ENCODE measurements around the gene PPP1R13B. TPM values are rescaled to one million over a fixed set of nuclear protein-coding genes. Genes with fewer than 3 reads are reported as not detected.

Gene PPP1R13B
- total and polyA plus RNA-seq, 2 experiments from 2014 or later = 2.0 to 8.5 TPM

GRCh38 chr14:103885509-103885932, 38.1 kb upstream of the PPP1R13B start:
- no peak for DNase-seq (ENCODE audit: low spot score)
- H3K9me2 ChIP-seq (ENCODE audit: insufficient read depth) = no peaks in the 10 kb centered on the region
- no peaks in the 10 kb centered on the region for H3K79me2 ChIP-seq (replicated peaks; ENCODE audit: insufficient read depth)
- peak overlapping the region; percentile 94 for H2AFZ ChIP-seq
- Mint-ChIP-seq H3K4me1 (peaks cover 18% of the 10 kb centered on the region), H3K4me3 (no peak overlapping the region), H3K27ac (no peak overlapping the region), H3K9me3 (no peaks in the 10 kb centered on the region), H3K27me3 (ENCODE audit: insufficient read depth, low read depth, poor library complexity) (peaks cover 17% of the 10 kb centered on the region), H3K36me3 (ENCODE audit: low read depth) (no peaks in the 10 kb centered on the region)
- TF ChIP-seq EZH2phosphoT487 (IDR thresholded peaks at IDR 0.05; ENCODE audit: unreplicated experiment) (no peak), STAT1 (IDR thresholded peaks at IDR 0.05; ENCODE audit: unreplicated experiment) (no peak)
- H3F3A ChIP-seq (replicated peaks; ENCODE audit: low read depth) = no peaks in the 10 kb centered on the region
- peaks cover 2% of the 10 kb centered on the region for H3K4me1 ChIP-seq (ENCODE audit: insufficient read depth)
- no peak for ATAC-seq
- no peak overlapping the region for H3K4me3 ChIP-seq
- no peaks in the 10 kb centered on the region for H4K20me1 ChIP-seq (replicated peaks; ENCODE audit: insufficient read depth)
- no peak overlapping the region for H3K27ac ChIP-seq (ENCODE audit: low read depth)
- H3K4me2 ChIP-seq = no peak overlapping the region
- H3K36me3 ChIP-seq (ENCODE audit: insufficient read depth) = no peaks in the 10 kb centered on the region
- H3K27me3 ChIP-seq (ENCODE audit: insufficient read depth) = no peaks in the 10 kb centered on the region

GRCh38 chr14:103884854-103885253, 37.5 kb upstream of the PPP1R13B start:
- Histone ChIP-seq H3K9me2 (ENCODE audit: insufficient read depth) (no peaks in the 10 kb centered on the region), H4K20me1 (replicated peaks; ENCODE audit: insufficient read depth) (no peaks in the 10 kb centered on the region), H2AFZ (no peak overlapping the region), H3K36me3 (ENCODE audit: insufficient read depth) (no peaks in the 10 kb centered on the region), H3F3A (replicated peaks; ENCODE audit: low read depth) (no peaks in the 10 kb centered on the region), H3K27ac (ENCODE audit: low read depth) (no peak overlapping the region), H3K4me3 (no peak overlapping the region), H3K4me2 (no peak overlapping the region), H3K27me3 (ENCODE audit: insufficient read depth) (no peaks in the 10 kb centered on the region), H3K79me2 (replicated peaks; ENCODE audit: insufficient read depth) (no peaks in the 10 kb centered on the region), H3K4me1 (ENCODE audit: insufficient read depth) (peaks cover 8% of the 10 kb centered on the region)
- Mint-ChIP-seq H3K4me3 (no peak overlapping the region), H3K4me1 (peaks cover 23% of the 10 kb centered on the region), H3K27me3 (ENCODE audit: insufficient read depth, low read depth, poor library complexity) (peaks cover 21% of the 10 kb centered on the region), H3K36me3 (ENCODE audit: low read depth) (no peaks in the 10 kb centered on the region), H3K9me3 (no peaks in the 10 kb centered on the region), H3K27ac (no peak overlapping the region)
- DNase-seq (ENCODE audit: low spot score) (no peak), ATAC-seq (no peak)
- no peak for TF ChIP-seq CTCF (conservative IDR thresholded peaks at IDR 0.05; ENCODE audit: low read depth in 2 of 2)
- no peak for TF ChIP-seq CREB1 (CRISPR knock-in tag; IDR thresholded peaks at IDR 0.05; ENCODE audit: low read depth)
- TF ChIP-seq ZNF462 (CRISPR knock-in tag; IDR thresholded peaks at IDR 0.05) = no peak
- TF ChIP-seq ZNF114 (CRISPR knock-in tag; IDR thresholded peaks at IDR 0.05) = no peak
- no peak for TF ChIP-seq REST (IDR thresholded peaks at IDR 0.05; ENCODE audit: unreplicated experiment)
- no peak for TF ChIP-seq NANOG (IDR thresholded peaks at IDR 0.05; ENCODE audit: borderline replicate concordance)
- TF ChIP-seq STAT1 (IDR thresholded peaks at IDR 0.05; ENCODE audit: unreplicated experiment) = no peak

All from GM23338 (cell line).